HS-5 (cell line): ENCODE data around the gene UBE2D1.

Experiments used
- DNase-seq: peaks from one replicate; pipeline ENCODE4 v3.0.0-alpha.2; 2012; ENCODE audit warnings: low read depth

The UBE2D1 gene

DNA sequence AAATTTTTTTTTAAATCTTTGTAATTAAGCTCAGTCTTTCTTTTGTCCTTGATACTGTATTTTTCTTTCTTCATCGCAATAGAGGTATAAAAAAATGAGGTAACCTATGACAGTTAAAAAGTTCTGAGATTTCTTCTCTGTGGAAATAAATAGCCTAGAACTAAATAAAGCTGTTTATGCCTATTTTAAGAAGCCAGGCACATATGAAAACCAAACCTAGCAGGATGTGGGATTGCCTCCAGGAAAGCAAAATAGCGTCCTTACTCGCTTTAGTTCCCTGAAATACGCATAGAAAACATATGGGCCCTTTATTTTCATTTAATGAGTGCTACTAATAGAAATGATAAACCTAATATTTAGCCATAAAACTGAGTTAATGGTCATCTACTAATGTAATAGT lies 6.6 kb downstream of the UBE2D1 start:
- no peak for DNase-seq

DNA sequence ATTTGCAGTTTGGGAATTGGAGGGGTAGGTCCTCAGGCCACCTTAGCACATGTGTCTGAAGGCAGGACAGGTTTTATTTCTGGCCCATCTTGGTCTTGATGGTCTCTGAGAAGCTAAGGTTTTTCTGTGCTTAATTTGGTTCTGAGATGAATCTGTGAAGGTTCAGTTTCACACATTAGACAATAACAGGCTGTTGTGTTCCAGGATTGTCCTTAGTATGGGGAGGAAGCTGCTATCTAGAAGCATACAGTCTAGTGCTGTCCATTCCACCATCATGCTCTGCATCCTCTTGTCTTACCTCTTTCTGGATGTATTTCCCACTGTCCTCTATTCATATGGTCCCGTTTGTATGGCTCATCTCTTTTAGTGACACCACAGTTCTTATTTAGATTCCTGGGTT lies 7.1 kb downstream of the UBE2D1 start:
- DNase-seq = no peak

DNA sequence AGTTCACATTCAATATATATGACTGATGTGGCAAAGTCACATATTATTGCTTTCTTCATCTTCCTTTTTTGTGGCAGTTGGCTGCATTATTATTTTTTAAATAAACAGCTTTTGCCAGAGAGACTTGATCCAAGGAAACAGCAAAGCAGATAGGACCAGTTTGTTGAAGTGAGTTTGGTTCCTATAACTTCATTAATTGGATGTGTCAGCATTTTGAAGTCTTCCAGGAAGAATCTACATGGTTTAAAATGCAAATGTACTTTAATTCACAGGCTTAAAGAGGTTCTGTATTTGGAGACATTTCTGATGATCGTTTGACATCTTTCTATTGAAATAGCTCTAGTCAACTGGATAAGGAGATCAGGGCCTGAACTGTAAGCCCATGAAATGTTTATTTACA lies 13.2 kb downstream of the UBE2D1 start:
- no peak for DNase-seq

DNA sequence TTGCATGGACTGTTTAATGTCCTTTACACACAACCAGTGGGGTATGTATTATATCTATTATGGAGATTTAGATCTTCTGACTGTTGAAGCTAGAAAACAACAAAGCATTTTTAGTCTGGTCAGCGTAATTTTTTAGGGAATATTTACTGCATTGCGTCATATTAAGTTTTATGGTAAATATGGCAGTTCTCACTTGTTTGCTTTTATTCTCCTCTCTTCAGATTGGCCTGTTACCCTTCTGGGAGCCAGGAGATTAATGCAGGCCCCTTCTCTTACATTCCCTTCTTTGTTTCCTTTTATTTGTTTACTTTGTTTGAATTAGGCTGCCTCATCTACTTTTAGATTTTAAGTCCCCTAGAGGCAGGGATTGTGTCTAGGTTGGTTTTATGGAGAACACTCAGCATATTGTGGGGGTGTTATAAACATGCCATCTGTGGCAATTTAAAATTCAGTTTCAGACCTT lies 13.8 kb downstream of the UBE2D1 start:
- no peak for DNase-seq

DNA sequence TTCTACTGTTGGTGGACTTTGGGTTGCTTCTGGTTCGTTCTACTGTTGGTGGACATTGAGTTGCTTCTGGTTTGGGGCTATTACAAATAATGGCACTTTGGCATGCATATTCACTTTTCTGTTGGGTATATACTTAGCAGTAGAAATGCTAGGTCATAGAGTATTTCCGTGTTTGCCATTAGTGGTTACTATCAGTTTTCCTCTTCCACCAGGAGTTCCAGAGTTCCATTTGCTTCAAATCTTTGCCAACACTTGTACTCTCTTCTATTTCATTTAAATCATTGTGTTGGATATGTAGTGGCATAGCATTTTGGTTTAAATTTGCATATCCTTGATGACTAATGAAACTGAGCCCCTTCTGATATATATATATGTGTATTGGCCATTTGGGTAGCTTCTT lies 15.2 kb downstream of the UBE2D1 start:
- DNase-seq = no peak

DNA sequence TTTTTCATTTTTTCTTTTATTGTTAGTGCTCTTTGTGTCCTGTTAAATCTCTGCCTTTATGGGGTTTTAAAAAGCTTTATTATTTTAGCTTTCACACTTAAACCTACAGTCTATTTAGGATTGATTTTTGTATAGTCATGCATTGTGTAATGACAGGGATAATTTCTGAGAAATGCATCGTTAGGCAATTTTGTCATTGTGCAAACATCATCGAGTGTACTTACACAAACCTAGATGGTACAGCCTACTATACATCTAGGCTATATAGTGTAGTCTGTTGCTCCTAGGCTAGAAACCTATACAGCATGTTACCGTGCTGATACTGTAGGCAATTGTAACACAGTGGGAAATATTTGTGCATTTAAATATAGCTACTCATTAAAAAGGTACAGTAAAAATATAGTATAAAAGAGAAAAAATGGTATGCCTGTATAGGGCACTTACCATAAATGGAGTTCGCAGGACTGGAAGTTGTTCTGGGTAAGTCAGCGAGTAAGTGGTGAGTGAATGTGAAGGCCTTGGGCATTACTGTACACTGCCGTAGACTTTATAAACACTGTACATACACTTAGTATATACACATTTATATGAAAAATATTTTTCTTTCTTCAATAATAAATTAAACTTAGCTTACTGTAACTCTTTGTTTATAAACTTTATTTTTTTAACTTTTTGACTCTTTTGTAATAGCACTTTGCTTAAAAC lies 16.0 kb downstream of the UBE2D1 start:
- no peak for DNase-seq

DNA sequence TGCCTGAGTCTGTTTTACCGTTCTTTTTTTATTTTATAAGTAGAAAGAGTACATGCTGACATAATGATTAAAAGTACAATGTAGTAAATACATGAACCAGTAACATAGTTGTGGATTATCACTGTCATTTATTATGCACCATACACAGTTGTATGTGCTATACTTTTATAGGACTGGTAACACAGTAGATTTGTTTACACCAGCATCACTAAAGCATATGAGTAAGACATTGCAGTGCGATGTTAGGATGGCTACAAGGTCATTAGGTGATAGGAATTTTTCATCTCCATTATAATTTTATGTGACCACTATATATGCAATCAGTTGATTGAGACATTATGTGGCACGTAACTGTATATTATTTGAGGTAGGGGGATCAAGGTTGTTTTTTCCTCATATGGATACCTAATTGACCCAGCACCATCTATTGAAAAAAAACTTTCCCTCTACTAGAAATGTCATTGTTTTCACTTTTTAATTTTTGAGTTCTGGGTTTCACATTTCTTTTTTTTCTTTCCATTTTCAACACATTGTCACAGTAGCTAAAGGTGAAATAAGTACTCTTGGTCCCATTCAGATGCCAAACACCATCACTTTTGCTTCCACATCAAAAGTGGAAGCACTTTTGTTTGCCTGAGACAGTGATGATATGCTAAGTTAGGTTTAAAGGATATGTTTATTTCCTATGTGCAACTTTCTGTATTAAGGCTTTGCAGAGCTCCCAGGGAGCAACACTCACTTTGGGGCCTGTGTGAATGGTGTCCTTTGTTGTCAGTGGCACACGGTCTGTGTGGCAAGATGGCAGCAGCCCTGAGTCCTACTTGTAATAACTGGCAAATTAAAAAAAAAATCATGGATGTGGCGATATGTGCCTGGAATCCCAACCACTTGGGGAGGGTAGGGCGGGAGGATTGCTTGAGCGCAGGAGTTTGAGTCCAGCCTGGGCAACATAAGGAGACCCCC lies 17.1 kb downstream of the UBE2D1 start:
- DNase-seq = no peak

DNA sequence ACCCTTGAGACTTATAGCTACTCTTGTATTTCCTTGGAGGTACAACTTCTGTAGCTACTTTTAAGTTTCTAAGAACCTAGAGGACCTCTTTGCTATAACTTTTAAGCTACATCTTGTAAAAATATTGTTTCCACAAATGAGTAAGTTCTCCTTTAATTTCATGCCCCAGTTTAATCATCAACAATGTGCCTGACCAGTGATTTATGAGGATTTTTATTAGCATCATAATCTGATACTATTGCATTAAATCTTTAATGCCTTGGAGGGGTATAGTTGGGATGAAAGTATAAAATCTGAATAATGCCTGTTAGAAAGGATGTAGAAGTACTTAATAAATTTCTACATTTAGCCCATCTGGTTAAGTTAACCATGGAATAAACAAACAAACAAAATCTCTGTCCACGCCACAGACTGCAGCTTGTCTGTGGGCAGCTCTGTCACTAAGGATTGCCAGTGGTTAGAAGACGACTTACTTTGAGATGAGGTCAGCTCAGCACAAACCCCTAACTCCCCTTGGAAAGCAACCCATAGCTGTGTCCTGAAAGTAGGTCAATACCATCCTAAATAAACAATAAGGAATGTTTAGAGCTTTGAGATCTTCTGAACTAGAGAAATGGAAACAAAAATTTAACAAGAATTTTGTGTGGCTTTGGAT lies 18.3 kb downstream of the UBE2D1 start:
- DNase-seq = no peak

DNA sequence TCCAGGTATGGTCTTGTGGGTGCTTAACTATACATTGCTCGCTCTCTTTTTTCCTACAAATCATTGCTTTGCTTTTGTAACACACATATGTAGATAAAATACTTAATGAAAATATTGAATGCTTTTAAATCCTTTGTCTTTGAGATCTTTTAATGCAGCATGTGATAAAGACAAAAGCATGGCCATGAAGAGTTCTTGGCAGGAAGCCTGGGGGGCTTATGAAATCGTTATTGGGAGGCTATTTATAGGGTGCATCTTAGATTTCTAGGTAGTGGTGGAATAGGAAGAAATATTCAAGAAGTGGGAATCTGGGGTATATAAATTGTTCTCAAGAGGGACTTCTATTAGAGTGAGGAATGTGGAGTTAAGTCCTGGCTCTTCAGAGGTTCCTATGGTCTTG lies 21.9 kb downstream of the UBE2D1 start:
- no peak for DNase-seq

DNA sequence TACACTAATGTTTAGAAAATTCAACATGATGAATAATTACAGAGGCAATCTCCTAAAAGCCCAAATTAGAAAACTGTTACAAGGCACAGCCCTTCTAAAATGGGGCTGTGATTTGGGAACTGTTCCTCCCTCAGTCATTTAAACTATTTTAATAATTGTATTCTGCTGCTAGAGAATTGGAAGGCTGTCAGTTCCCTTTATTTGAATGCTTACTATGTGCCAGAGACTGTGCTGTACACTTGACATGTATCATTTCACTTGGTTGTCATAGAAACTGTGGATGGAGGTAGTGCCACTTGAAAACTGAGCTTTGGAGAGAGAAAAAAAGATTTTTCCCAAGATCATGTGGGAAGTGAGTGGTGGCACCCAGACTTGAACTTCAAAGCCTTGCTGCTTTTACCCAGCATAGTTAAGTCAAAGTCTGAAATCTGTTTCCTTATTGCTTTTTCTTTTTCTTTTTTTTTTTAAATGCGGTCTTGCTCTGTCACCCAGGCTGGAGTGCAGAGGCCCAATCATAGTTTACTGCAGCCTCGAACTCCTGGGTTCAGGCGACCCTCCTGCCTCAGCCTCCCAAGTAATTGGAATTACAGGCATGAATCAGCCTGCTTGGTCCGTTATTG lies 23.6 kb downstream of the UBE2D1 start:
- DNase-seq = no peak

DNA sequence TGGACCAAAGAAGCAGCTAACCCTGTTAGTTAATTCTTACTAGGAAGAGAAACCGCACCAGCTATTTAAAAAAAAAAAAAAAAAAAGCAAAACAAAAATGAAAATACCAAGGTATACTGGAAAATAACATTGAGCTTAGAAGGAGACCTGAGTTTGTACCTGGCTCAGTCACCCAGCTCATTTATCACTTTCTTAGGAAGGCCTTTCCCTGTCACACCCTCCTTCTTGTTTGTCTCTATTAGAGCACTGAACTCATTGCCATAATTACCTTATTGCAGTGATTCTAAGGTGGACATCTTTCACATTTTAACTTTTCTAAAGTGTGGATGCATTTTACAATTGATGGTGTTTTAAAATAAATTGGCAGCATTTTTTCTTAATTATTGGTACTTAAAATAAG lies 24.1 kb downstream of the UBE2D1 start:
- no peak for DNase-seq

DNA sequence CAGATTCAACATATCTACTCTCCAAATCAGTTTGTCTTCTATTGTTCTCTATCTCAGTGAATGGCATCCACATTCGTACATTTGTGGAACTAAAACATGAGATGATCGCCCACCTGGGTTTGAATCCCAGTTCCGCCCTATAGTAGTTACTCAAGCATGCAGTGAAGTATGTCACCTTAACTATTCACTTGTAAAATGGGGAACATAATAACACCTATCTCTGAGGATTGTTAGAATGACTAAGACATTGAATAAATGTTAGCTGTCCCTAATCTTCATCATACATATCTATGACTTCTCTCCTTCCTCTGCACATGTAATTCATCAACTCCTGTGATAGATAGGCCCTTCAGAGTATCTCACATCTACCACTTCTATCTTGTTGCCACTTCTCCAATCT lies 24.7 kb downstream of the UBE2D1 start:
- no peak for DNase-seq

DNA sequence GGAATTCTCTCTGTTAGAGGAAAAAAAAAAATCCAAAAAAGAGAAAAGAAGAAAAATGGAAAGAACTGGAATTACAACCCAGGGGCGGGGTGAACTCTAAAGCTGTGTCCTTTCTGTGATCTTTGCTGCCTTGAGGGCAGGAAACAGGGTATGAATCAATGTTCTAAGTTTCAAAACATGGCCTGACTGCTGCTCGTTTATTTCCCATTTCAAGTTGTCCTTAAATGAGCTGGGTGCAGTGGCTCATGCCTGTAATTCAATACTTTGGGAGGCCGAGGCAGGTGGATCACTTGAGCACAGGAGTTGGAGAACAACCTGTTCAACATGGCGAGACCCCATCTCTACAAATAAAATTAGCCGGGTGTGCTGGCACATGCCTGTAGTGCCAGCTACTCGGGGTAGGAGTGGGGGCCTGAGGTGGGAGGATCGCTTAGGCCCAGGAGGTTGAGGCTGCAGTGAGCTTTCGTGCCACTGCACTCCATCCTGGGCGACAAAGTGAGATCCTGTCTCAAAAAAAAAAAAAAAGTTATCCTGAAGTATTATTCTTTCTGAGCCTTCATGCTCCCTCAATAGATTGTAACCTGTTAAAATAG lies 25.7 kb downstream of the UBE2D1 start:
- DNase-seq = no peak

DNA sequence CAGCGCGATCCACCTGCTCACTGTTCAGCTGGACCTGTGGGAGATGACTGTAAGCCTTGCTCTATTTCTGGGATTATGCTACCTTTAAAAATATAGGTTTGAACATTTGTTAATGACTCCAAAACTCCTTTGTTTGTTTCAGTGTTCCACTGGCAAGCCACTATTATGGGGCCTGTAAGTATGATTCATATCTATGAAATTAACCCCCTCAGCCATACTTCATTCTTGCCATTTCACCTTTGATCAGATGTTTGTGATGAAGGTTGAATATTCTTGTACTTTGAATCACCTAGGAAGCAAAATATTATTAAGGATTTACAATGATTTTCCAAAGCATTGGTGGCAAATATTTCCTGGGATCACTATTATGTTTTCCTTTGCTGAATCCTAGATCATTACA lies 26.5 kb downstream of the UBE2D1 start:
- no peak for DNase-seq

DNA sequence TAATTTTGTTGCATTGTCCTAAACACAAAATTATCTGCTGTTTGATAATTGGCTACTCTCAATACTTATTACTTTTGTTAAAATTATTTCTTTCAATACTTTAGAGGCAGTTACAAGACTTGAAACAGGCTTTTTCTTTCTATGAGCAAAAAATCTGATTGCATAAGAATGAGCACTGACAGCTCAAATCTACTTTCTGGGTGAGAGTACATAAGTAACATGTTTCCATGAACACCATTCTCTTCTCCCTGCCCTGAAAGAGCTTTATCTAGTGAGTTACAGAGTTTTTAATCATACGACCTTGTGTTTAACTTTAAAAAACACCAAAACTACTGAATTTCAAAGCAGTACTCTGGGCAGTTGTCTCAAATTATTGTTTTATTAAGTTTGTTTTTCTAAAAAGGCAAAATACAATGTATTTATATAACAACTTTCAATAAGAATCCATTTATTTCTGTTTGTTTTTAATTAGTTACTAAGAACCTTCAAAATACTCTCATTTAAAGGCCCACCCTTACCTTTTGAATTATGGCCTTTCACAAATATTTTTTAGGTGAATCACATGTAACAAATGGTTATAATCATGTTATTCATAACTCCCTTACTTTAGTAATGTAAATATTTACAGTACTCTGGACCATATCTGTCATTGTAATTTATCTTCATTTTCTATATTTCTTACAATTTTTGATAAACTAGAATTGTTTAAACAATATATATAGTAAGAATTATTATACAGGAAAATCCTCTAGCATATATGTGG lies 27.4 kb downstream of the UBE2D1 start:
- no peak for DNase-seq

DNA sequence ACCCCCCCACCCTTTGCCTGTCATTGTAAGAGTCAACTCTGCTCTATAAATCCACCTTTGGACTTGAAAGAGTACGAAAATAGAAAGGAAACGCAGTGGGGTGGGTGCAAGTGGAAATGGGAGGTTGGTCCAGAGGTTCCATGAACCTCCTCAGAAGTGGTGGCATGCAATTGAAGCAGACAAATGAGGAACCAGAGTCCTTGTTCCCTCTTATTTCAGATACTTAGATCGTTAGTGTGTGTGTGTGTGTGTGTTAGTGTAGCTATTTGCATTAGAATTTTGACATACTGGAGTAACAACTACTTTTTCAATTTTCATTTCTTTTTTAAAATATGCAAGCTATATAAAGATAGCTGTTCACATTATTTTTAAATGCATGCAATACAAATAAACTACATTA lies 32.3 kb downstream of the UBE2D1 start:
- DNase-seq = no peak

DNA sequence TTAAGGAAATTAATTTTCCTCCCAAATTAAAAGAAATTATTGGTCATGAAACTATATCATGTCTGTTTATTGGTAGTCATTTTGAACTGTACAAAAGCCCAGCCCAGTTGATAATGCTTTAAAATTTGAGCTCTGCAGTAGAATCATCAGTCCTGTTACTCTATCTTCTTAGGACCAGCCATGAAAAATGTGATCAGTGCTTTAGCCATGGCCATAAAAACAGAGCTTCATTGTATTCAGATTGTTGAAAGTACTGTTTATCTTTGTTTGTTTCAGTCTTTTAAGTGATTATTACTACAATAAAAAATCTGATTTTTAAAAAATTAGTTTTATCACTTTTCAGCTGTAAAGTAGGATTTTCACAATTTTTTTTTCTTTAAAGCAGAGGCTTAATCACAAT lies 36.7 kb downstream of the UBE2D1 start:
- no peak for DNase-seq

DNA sequence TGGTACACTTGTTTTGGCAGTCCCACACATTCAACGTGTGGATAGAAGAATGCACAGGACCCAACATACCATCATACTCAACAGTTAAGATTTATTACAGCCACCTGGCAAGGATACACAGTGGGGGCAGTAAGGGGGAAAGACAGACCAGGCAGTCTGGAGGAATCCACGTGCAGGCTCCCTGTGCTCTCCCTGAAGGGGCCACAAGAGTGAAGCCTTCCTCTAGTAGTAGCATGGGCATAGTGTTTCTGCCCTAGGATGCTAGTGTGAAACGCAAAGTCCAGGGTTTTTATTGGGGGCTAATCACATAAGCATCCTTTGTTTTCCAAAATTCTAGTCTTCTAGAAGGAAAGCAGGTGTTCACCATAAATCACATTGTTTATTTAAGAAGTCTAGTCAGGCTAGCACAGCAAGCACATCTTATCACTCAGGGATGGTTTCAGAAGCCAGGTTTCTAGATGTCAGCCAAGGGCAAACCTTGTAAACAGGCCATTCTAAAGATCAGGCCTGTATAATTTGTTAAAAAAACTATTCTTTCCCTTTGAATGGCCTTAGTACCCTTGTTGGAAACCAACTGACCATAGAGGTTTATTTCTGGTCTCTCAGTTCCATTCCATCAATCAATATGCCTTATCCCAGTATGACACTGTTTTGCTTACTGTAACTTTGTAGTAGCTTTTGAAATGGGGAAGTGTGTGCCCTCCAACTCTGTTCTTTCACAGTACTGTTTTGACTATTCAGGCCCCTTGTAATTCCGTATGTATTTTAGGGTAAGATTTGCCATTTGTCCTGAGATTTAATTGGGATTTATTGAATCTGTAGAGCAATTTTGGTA lies 38.0 kb downstream of the UBE2D1 start:
- DNase-seq = no peak

DNA sequence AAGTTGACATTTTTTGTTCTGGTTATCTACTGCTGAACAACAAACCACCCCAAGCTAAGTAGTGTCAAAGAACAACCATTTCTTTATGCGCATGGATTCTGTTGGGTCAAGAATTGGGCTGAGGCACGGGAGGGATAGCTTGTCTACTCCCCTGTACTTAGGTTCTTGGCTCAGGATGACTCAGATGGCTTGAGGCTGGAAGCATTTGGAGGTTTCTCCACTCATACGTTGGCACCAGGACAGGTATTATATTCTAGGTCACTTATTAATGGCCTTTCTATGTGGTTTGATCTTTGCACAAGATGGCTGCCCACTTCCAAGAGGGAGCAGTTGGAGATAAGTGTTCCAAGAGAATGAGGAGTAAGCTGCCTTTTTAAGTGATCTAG lies 38.6 kb downstream of the UBE2D1 start:
- no peak for DNase-seq

DNA sequence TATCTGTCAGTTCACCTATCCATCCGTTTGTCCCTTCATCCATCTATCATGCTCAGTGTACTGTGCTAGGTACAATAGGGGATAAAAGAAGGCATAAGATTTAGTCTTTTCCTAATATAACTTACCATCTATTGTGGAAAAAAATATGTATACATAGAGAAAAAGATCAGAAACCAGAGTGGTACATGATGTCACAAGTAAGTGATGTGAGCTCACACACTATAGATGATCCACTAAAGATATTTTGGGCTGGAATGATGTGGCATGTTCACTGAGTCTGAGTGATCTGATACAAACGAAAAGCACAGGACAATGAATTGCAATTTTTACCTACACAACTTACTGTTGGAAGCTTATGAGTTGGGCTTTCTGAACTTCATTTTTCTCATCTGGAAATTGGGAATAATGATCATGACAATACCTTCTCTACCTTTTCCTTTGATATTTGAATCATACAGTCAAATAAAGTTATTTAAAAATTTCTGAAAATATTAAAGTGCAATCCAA lies 47.7 kb downstream of the UBE2D1 start:
- no peak for DNase-seq
